H9 (cell line): Measurements from ENCODE around the gene KAZN. TPM values are rescaled to one million over a fixed set of nuclear protein-coding genes. Genes with fewer than 3 reads are reported as not detected.
A peak's percentile ranks its signal among the peaks of the same experiment; 100 is the strongest.

Source experiments
- DNase-seq: peaks from one replicate; pipeline ENCODE4 v3.0.0-alpha.2; 2017
- H2AFZ ChIP-seq: one replicate; pipeline ENCODE4 v1.6.1; 2013; ENCODE audit warnings: mild to moderate bottlenecking, low read length, control low read depth, moderate library complexity
- H2AK5ac ChIP-seq: 2 replicates; pipeline ENCODE4 v1.6.1; 2013; ENCODE audit warnings: low read length, control low read depth, mixed read lengths; ENCODE audit not compliant: insufficient read length
- H2BK120ac ChIP-seq: one replicate; pipeline ENCODE4 v1.6.1; 2013; ENCODE audit warnings: low read depth, mild to moderate bottlenecking, low read length, control low read depth, inconsistent platforms; ENCODE audit not compliant: poor library complexity, severe bottlenecking
- H2BK12ac ChIP-seq: 2 replicates; pipeline ENCODE4 v1.6.1; 2013; ENCODE audit warnings: low read length, control low read depth, mixed read lengths, low read depth; ENCODE audit not compliant: insufficient read length
- H2BK15ac ChIP-seq: 2 replicates; pipeline ENCODE4 v1.6.1; 2013; ENCODE audit warnings: low read depth, low read length, control low read depth
- H2BK20ac ChIP-seq: one replicate; pipeline ENCODE4 v1.6.1; 2013; ENCODE audit warnings: low read depth, mild to moderate bottlenecking, low read length, control low read depth, inconsistent platforms; ENCODE audit not compliant: poor library complexity, severe bottlenecking
- H2BK5ac ChIP-seq: 2 replicates; pipeline ENCODE4 v1.6.1; 2013; ENCODE audit warnings: low read length, control low read depth, mixed read lengths; ENCODE audit not compliant: insufficient read length
- H3K14ac ChIP-seq: 2 replicates; pipeline ENCODE4 v1.6.1; 2013; ENCODE audit warnings: low read length, control low read depth; ENCODE audit not compliant: insufficient read depth
- H3K18ac ChIP-seq: 2 replicates; pipeline ENCODE4 v1.6.1; 2013; ENCODE audit warnings: low read depth, mild to moderate bottlenecking, mixed read lengths, low read length, control low read depth; ENCODE audit not compliant: insufficient read length
- H3K23ac ChIP-seq: 2 replicates; pipeline ENCODE4 v1.6.1; 2013; ENCODE audit warnings: low read length, control low read depth, mixed read lengths, low read depth; ENCODE audit not compliant: insufficient read length
- H3K23me2 ChIP-seq: 2 replicates; pipeline ENCODE4 v1.6.1; 2013; ENCODE audit warnings: low read depth, mild to moderate bottlenecking, mixed read lengths, low read length, control low read depth; ENCODE audit not compliant: insufficient read length, poor library complexity, severe bottlenecking
- H3K27ac ChIP-seq: 2 replicates; pipeline ENCODE4 v1.5.1; 2013; ENCODE audit warnings: low read length, control low read depth, mixed read lengths, low read depth; ENCODE audit not compliant: insufficient read length
- H3K27me3 ChIP-seq: 2 replicates; pipeline ENCODE4 v1.6.1; 2013; ENCODE audit warnings: low read length, control low read depth, inconsistent platforms; ENCODE audit not compliant: insufficient read depth
- H3K4ac ChIP-seq: 2 replicates; pipeline ENCODE4 v1.6.1; 2013; ENCODE audit warnings: low read depth, mild to moderate bottlenecking, control low read depth, inconsistent platforms, low read length, moderate library complexity
- H3K4me1 ChIP-seq: 2 replicates; pipeline ENCODE4 v1.6.1; 2013; ENCODE audit warnings: low read length, control low read depth, inconsistent platforms; ENCODE audit not compliant: insufficient read depth
- H3K4me2 ChIP-seq: 2 replicates; pipeline ENCODE4 v1.6.1; 2013; ENCODE audit warnings: low read length, control low read depth, mixed read lengths; ENCODE audit not compliant: insufficient read length, insufficient read depth
- H3K56ac ChIP-seq: 2 replicates; pipeline ENCODE4 v1.6.1; 2013; ENCODE audit warnings: low read depth, mild to moderate bottlenecking, mixed read lengths, low read length, control low read depth; ENCODE audit not compliant: insufficient read length
- H3K79me1 ChIP-seq: 2 replicates; pipeline ENCODE4 v1.6.1; 2013; ENCODE audit warnings: low read depth, mild to moderate bottlenecking, moderate library complexity, low read length, control low read depth, inconsistent platforms; ENCODE audit not compliant: insufficient read depth, poor library complexity, severe bottlenecking
- H3K79me2 ChIP-seq: 2 replicates; pipeline ENCODE4 v1.6.1; 2013; ENCODE audit warnings: low read length, control low read depth, inconsistent platforms; ENCODE audit not compliant: insufficient read depth
- H3K9ac ChIP-seq: 2 replicates; pipeline ENCODE4 v1.6.1; 2013; ENCODE audit warnings: low read length, control low read depth, mixed read lengths; ENCODE audit not compliant: insufficient read length; ENCODE audit errors: extremely low read depth
- H3K9me3 ChIP-seq: one replicate; pipeline ENCODE4 v1.6.1; 2013; ENCODE audit warnings: low read depth, low read length, inconsistent platforms; ENCODE audit not compliant: control insufficient read depth
- H3T11ph ChIP-seq: one replicate; pipeline ENCODE4 v1.6.1; 2013; ENCODE audit warnings: mild to moderate bottlenecking, low read length, control low read depth, inconsistent platforms
- H4K20me1 ChIP-seq: one replicate; pipeline ENCODE4 v1.6.1; 2013; ENCODE audit not compliant: control insufficient read depth, insufficient read length, insufficient read depth
- H4K5ac ChIP-seq: 2 replicates; pipeline ENCODE4 v1.6.1; 2013; ENCODE audit warnings: low read depth, mild to moderate bottlenecking, mixed read lengths, low read length, control low read depth; ENCODE audit not compliant: insufficient read length
- H4K8ac ChIP-seq: replicated peaks from 2 replicates; pipeline ENCODE4 v1.6.1; 2013; ENCODE audit warnings: low read length, control low read depth, mixed read lengths, low read depth; ENCODE audit not compliant: insufficient read length
- H4K91ac ChIP-seq: 2 replicates; pipeline ENCODE4 v1.6.1; 2013; ENCODE audit warnings: low read depth, mild to moderate bottlenecking, moderate library complexity, mixed read lengths, low read length, control low read depth; ENCODE audit not compliant: insufficient read length
- H3K27ac Mint-ChIP-seq, 3 experiments: 2 replicates in 2 of 3; 3 replicates in 1 of 3; pipeline ENCODE4 v1.8.0; 2020 to 2021; ENCODE audit warnings: mixed read lengths in 3 of 3, mild to moderate bottlenecking in 1 of 3, moderate library complexity in 1 of 3
- H3K27me3 Mint-ChIP-seq: 2 replicates; pipeline ENCODE4 v1.8.0; 2021; ENCODE audit warnings: low read depth, mild to moderate bottlenecking, moderate library complexity, mixed read lengths
- H3K36me3 Mint-ChIP-seq, 3 experiments: 2 replicates in 2 of 3; 3 replicates in 1 of 3; pipeline ENCODE4 v1.8.0; 2020 to 2021; ENCODE audit warnings: low read depth in 3 of 3, mixed read lengths in 3 of 3; ENCODE audit not compliant: insufficient read depth in 1 of 3
- H3K4me1 Mint-ChIP-seq, 2 experiments: 2 replicates each; pipeline ENCODE4 v1.8.0; 2020; ENCODE audit warnings: mixed read lengths in 2 of 2
- H3K4me3 Mint-ChIP-seq, 2 experiments: 2 replicates in 1 of 2; 3 replicates in 1 of 2; pipeline ENCODE4 v1.8.0; 2020 to 2021; ENCODE audit warnings: mild to moderate bottlenecking in 2 of 2, mixed read lengths in 2 of 2, moderate library complexity in 1 of 2
- H3K9me3 Mint-ChIP-seq, 2 experiments: 2 replicates in 1 of 2; 3 replicates in 1 of 2; pipeline ENCODE4 v1.8.0; 2020; ENCODE audit warnings: mild to moderate bottlenecking in 2 of 2, mixed read lengths in 2 of 2, moderate library complexity in 1 of 2
- WGBS: extraction: QIAGEN DNeasy Blood & Tissue Kit; methylation state at CpG from one replicate; pipeline ENCODE4 v1.1.7; 2013; ENCODE audit warnings: missing lambda C conversion rate, low lambda C conversion rate, mixed read lengths; ENCODE audit not compliant: insufficient read length; ENCODE audit errors: extremely low coverage; 5-methylcytosine and 5-hydroxymethylcytosine counted together
- total RNA-seq: library from RNA; stranded (reverse); gene quantifications from 2 replicates; pipeline ENCODE4 v1.2.1, GENCODE V29; 2021
- TF ChIP-seq, protein P1 (sequence below): fragments of 200-600 bp; sonication (generic); conservative IDR thresholded peaks from 3 replicates; pipeline ENCODE4 v1.8.0; 2021; ENCODE audit warnings: antibody characterized with exemption, mild to moderate bottlenecking

The KAZN gene
- total RNA-seq, 1 experiment from 2014 or later, result 7.6 TPM

DNA sequence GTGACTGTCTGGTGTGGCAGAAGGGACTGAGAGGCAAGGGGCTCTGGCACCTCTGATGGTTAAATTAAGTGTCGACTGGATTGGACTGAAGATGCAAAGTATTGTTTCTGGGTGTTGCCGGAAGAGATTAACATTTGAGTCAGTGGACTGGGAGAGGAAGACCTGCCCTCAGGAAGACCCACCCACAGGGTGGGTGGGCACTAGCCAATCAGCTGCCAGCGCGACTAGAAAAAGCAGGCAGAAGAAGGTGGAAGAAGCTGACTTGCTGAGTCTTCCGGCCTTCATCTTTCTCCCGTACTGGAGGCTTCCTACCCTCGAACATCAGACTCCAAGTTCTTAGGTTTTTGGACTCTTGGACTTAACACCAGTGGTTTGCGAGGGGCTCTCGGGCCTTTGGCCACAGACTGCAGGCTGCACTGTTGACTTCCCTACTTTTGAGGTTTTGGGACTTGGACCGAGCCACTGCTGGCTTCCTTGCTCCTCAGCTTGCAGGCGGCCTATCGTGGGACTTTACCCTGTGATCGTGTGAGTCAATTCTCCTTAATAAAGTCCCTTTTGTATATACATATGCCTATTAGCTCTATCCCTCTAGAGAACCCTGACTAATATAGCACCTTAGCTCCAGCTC lies 79.6 kb downstream of the KAZN start:
- Histone ChIP-seq H2AFZ (no peak overlapping the region), H3K23me2 (no peaks in the 10 kb centered on the region), H3K23ac (no peak overlapping the region), H3K27ac (no peak overlapping the region), H3K79me1 (no peaks in the 10 kb centered on the region), H3K9ac (no peak overlapping the region), H2BK20ac (no peak overlapping the region), H3K4me2 (no peak overlapping the region), H3K14ac (no peak overlapping the region), H3K18ac (no peak overlapping the region), H3K27me3 (no peaks in the 10 kb centered on the region), H3K79me2 (no peaks in the 10 kb centered on the region), H4K20me1 (no peaks in the 10 kb centered on the region), H2BK120ac (no peak overlapping the region), H2BK12ac (no peak overlapping the region), H3K9me3 (peaks cover 8% of the 10 kb centered on the region), H2BK15ac (no peak overlapping the region), H2BK5ac (no peak overlapping the region), H4K8ac (no peak overlapping the region), H4K5ac (no peak overlapping the region), H3K56ac (no peak overlapping the region), H3T11ph (no peak overlapping the region), H3K4me1 (peaks cover 2% of the 10 kb centered on the region; the same call in 1 of the 2 replicates), H2AK5ac (no peak overlapping the region), H4K91ac (no peak overlapping the region), H3K4ac (no peak overlapping the region)
- TF ChIP-seq, protein P1, sequence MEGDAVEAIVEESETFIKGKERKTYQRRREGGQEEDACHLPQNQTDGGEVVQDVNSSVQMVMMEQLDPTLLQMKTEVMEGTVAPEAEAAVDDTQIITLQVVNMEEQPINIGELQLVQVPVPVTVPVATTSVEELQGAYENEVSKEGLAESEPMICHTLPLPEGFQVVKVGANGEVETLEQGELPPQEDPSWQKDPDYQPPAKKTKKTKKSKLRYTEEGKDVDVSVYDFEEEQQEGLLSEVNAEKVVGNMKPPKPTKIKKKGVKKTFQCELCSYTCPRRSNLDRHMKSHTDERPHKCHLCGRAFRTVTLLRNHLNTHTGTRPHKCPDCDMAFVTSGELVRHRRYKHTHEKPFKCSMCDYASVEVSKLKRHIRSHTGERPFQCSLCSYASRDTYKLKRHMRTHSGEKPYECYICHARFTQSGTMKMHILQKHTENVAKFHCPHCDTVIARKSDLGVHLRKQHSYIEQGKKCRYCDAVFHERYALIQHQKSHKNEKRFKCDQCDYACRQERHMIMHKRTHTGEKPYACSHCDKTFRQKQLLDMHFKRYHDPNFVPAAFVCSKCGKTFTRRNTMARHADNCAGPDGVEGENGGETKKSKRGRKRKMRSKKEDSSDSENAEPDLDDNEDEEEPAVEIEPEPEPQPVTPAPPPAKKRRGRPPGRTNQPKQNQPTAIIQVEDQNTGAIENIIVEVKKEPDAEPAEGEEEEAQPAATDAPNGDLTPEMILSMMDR, result no peak
- DNase-seq, result no peak
- Mint-ChIP-seq H3K27ac (peak overlapping the region in 1 of 3 experiments; percentile 13; a peak in 2 of 7 replicates), H3K36me3 (peaks cover 5 to 7% (median 6%) of the 10 kb centered on the region in 3 experiments; a peak in 5 of 7 replicates), H3K4me1 (peaks cover 20 to 26% of the 10 kb centered on the region in 2 experiments), H3K27me3 (peaks cover 5% of the 10 kb centered on the region), H3K4me3 (no peak overlapping the region; a peak in 1 of 5 replicates), H3K9me3 (peaks cover 6% of the 10 kb centered on the region in 2 experiments)
- WGBS, result no CpG with 5 or more reads among the region's 13 CpGs
